Measurements from ENCODE around the gene TMEM164.

- TF ChIP-seq CTCF (IDR thresholded peaks at IDR 0.05; ENCODE audit: insufficient read depth, low read length) (no peak), POLR2AphosphoS5 (IDR thresholded peaks at IDR 0.05; ENCODE audit: low read depth) (no peak), REST (IDR thresholded peaks at IDR 0.05; ENCODE audit: insufficient replicate concordance, low read depth) (no peak), SPI1 (IDR thresholded peaks at IDR 0.05; ENCODE audit: borderline replicate concordance, low read depth) (no peak)
These were observed 2.9 kb upstream of the TMEM164 start for GRCh38 chrX:110000000-110000399.
